HG02610 (cell line): ENCODE measurements around the gene NUTM2B.
"Not testable (repeated sequence)": the region's sequence is repeated elsewhere in the genome, so short reads cannot be mapped to it uniquely, and the experiment has no call there.

ENCODE experiments used
- ATAC-seq: cut with Tn5 transposase; IDR thresholded peaks from one replicate; pipeline ENCODE4 v1.9.1; 2021; ENCODE audit warnings: mild to moderate bottlenecking, moderate library complexity; ENCODE audit not compliant: unreplicated experiment

The NUTM2B gene

GRCh38 chr10:79702927-79703326 is at the start of gene NUTM2B:
NUTM2B (plus strand) TSS chr10:79703227; CDS start chr10:79703610, 383 bp downstream.
- ATAC-seq: not testable (repeated sequence)

- not testable (repeated sequence) for ATAC-seq
Measured at GRCh38 chr10:79663287-79663686, 39.7 kb upstream of the NUTM2B start.

- ATAC-seq: not testable (repeated sequence)
Measured at GRCh38 chr10:79664686-79665085, 38.3 kb upstream of the NUTM2B start.

GRCh38 chr10:79669248-79669788 is 33.7 kb upstream of the NUTM2B start:
- ATAC-seq: not testable (repeated sequence)

- ATAC-seq: peak; percentile 90
Measured at GRCh38 chr10:79674878-79675277, 28.1 kb upstream of the NUTM2B start.

- ATAC-seq: not testable (repeated sequence)
Measured at GRCh38 chr10:79683026-79683883, 19.8 kb upstream of the NUTM2B start.

GRCh38 chr10:79683884-79684720 is 18.9 kb upstream of the NUTM2B start:
- ATAC-seq: not testable (repeated sequence)

- ATAC-seq: not testable (repeated sequence)
Measured at GRCh38 chr10:79685044-79685685, 17.9 kb upstream of the NUTM2B start.

GRCh38 chr10:79686595-79686994 is 16.4 kb upstream of the NUTM2B start:
- not testable (repeated sequence) for ATAC-seq

- ATAC-seq: not testable (repeated sequence)
Measured at GRCh38 chr10:79687406-79688150, 15.4 kb upstream of the NUTM2B start.

- ATAC-seq: not testable (repeated sequence)
Measured at GRCh38 chr10:79688798-79689197, 14.2 kb upstream of the NUTM2B start.

GRCh38 chr10:79696596-79696995 is 6.4 kb upstream of the NUTM2B start:
- not testable (repeated sequence) for ATAC-seq

GRCh38 chr10:79697141-79697540 is 5.9 kb upstream of the NUTM2B start:
- not testable (repeated sequence) for ATAC-seq

- not testable (repeated sequence) for ATAC-seq
Measured at GRCh38 chr10:79700381-79700944, 2.6 kb upstream of the NUTM2B start.

- ATAC-seq: not testable (repeated sequence)
Measured at GRCh38 chr10:79707017-79707416, 4.0 kb downstream of the NUTM2B start.

- ATAC-seq: not testable (repeated sequence)
Measured at GRCh38 chr10:79714976-79715375, 11.9 kb downstream of the NUTM2B start.

- ATAC-seq: not testable (repeated sequence)
Measured at GRCh38 chr10:79716917-79717579, 14.0 kb downstream of the NUTM2B start.

- ATAC-seq: not testable (repeated sequence)
Measured at GRCh38 chr10:79720000-79720399, 17.0 kb downstream of the NUTM2B start.

- not testable (repeated sequence) for ATAC-seq
Measured at GRCh38 chr10:79726620-79727019, 23.6 kb downstream of the NUTM2B start.
